GM12892 (cell line): ENCODE results near the gene WSCD2.

Experiments
- POLR2A ChIP-seq: IDR thresholded peaks from 2 replicates; pipeline ENCODE4 v1.6.1; 2011; ENCODE audit warnings: low read depth, low read length, control low read depth
- POLR2AphosphoS5 ChIP-seq: IDR thresholded peaks from 2 replicates; pipeline ENCODE4 v1.6.1; 2011; ENCODE audit warnings: low read depth, low read length, control low read depth
- TAF1 ChIP-seq: IDR thresholded peaks from 2 replicates; pipeline ENCODE4 v1.6.1; 2011; ENCODE audit warnings: low read depth, mild to moderate bottlenecking, control low read depth, low read length, borderline replicate concordance

DNA sequence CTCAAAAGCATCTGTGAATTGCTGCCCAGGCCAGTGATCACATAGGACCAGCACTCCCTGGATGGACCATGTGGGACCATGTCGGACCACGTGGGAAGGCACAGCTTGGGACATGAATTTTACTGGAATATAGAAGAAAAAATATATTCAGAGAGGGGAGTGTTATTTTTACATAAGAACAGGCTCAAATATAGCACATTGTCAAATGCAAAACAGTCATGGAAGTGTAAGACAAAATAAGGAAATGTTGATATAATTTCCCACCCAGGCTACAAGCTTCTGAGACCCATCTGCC, 141.7 kb downstream of the WSCD2 start:
- TF ChIP-seq POLR2AphosphoS5 (no peak), TAF1 (no peak), POLR2A (no peak)
